ENCODE results near the gene PRSS22.

The PRSS22 gene

DNA sequence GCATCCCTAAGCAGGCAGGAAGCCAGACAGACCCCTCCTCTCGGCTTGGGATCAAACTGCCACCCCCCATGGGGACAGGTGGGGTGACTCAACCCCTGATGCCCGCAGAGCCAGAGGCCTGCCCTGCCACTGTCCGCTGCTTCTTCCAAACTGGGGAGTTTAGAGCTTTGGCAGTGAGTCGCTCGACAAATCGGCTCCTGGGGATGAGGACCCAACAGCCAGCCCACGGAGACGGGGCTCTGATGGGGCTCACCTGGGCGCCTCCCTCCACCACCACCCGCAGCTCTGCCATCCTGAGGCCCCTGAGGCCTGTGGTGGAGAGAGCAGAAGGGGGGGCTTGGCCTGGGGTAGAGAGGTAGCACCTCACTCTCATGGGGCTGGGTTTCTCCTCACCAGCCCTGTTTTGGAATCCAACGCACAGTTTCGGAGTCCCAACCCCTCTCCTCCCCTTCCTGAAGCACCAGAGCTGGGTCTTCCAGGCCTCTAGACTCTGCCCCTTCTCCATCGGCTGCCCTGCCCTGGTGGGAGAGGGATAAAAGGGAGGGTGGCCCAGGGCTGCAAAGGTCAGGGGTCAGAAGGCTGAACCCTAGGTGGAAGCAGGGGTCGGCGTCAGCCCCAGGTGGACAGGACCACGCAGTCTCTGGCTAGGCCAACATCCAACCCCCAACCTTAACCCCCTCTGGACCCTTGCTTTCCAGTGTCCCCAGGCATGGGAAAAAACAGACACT, 5.8 kb downstream of the PRSS22 start:
- DNase-seq (ENCODE audit: low read depth), result no peak
- TF ChIP-seq, protein P1, sequence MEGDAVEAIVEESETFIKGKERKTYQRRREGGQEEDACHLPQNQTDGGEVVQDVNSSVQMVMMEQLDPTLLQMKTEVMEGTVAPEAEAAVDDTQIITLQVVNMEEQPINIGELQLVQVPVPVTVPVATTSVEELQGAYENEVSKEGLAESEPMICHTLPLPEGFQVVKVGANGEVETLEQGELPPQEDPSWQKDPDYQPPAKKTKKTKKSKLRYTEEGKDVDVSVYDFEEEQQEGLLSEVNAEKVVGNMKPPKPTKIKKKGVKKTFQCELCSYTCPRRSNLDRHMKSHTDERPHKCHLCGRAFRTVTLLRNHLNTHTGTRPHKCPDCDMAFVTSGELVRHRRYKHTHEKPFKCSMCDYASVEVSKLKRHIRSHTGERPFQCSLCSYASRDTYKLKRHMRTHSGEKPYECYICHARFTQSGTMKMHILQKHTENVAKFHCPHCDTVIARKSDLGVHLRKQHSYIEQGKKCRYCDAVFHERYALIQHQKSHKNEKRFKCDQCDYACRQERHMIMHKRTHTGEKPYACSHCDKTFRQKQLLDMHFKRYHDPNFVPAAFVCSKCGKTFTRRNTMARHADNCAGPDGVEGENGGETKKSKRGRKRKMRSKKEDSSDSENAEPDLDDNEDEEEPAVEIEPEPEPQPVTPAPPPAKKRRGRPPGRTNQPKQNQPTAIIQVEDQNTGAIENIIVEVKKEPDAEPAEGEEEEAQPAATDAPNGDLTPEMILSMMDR (IDR thresholded peaks at IDR 0.05; ENCODE audit: control insufficient read depth, insufficient read depth, low read depth, low read length, missing control alignments), result no peak
- H3K4me3 ChIP-seq (ENCODE audit: control insufficient read depth, low read depth, low read length), result no peak overlapping the region

DNA sequence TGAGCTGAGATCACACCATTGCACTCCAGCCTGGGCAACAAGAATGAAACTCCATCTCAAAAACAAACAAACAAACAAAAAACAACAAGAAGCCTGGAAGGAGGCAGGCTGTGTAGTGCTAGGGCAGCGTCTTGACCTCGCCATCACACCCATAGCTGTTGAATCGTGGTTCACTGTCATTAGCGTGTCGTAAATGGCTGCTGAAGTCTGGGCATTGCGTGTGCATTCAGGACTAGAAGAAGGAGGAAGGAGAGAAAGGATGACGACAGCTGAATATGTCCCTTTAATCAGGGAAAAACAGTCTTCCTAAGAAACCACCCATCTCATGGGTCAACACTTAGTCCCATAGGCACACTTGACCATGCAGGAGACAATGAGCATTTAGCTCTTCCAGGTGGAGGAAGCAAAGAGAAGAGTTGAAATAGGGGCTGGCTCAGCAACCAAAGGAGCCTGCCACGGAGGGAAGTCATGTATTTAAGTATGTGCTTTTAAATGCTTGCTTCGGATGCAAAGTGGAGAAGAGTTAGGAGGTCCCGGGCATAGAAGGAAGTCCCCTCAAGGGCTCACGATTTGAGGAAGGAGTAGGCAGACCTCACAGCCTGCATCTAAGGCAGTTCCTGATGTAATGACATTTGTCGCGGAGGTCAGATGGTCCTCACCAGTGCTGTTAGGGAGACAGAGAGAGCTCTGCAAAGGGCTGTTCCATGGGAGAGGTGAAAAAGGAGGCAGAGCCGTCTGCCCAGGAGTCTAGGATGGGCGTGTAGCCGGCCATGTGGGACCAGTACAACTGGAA, 8.8 kb downstream of the PRSS22 start:
- no peak overlapping the region for H3K4me3 ChIP-seq (ENCODE audit: control insufficient read depth, low read depth, low read length)
- DNase-seq (ENCODE audit: low read depth), result no peak
- TF ChIP-seq, protein P1 (IDR thresholded peaks at IDR 0.05; ENCODE audit: control insufficient read depth, insufficient read depth, low read depth, low read length, missing control alignments), result no peak

DNA sequence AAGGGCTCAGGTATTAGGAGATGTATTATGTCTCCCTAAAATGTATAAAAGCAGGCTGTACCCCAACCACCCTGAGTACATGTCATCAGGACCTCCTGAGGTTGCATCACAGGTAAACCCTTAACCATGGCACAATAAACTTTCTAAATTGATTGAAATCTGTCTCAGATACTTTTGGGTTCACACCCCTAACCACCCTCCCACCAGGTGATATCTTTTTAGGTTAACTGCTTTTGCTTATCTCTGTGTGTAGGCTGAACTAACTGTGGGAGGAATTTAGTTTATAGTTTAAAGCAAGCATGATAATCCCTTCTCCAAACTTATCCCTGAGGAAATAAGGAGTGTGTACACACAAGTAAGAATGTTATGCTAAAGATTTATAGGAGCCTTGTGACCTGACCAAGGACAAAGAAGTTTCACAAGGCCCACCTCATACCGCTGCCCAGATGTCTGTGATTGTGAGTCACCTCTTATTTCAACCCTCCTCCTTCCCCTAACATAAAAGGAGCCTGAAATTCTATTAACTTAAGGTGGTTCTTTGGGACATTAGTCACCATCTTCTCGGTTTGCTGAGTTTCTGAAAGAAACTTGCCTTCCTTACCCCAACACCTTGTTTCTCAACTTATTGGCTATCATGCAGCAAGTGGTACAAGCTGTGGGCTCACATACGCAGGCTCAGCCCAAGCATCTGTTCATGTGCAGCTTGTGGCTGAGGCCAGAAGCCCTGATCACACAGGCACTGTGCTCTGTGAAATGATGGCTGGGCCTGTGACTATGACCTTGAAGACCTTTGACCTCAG, 11.3 kb downstream of the PRSS22 start:
- no peak overlapping the region for H3K4me3 ChIP-seq (ENCODE audit: control insufficient read depth, low read depth, low read length)
- DNase-seq (ENCODE audit: low read depth), result peak; percentile 63
- TF ChIP-seq, protein P1 (IDR thresholded peaks at IDR 0.05; ENCODE audit: control insufficient read depth, insufficient read depth, low read depth, low read length, missing control alignments), result no peak

DNA sequence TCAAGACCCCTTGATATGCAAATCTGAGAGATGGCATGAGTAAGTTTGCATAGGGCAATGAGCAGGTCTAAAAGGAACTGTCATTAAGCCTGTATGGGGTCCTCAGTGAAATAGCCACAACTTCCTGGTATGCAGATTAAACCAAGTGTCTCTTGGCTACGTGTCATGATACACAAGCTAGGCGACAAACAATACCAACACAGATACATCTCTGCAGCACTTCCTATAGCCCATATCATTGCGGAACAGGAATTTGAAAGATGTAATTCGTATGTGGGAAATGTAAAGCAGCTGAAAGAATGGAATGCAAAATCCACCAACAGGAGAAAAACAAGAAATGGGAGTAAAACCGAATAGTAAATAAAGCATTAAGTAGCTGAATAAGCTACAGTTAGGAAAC, 12.9 kb downstream of the PRSS22 start:
- TF ChIP-seq, protein P1 (IDR thresholded peaks at IDR 0.05; ENCODE audit: control insufficient read depth, insufficient read depth, low read depth, low read length, missing control alignments), result no peak
- DNase-seq (ENCODE audit: low read depth), result no peak
- H3K4me3 ChIP-seq (ENCODE audit: control insufficient read depth, low read depth, low read length), result no peak overlapping the region

DNA sequence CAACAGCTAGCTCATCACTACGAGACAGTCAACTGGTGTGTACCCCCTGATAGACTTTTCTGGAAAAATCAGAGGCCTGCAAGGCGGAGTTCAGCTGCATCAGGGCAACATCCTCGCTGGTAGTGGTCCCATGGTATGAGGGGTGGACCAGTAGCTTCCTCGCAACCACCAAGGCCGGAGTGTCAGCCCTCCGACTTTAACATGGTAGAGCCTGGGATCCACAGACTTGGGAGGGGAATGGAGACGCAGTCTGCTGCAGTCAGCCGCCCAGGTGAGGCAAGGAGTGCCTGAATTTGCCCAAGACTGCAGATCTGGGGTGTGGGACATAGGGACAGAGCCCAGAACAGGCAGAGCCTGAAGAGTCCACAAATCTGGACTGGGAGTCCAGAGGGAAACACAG, 14.4 kb downstream of the PRSS22 start:
- DNase-seq (ENCODE audit: low read depth), result no peak
- TF ChIP-seq, protein P1 (IDR thresholded peaks at IDR 0.05; ENCODE audit: control insufficient read depth, insufficient read depth, low read depth, low read length, missing control alignments), result no peak
- H3K4me3 ChIP-seq (ENCODE audit: control insufficient read depth, low read depth, low read length), result no peak overlapping the region

DNA sequence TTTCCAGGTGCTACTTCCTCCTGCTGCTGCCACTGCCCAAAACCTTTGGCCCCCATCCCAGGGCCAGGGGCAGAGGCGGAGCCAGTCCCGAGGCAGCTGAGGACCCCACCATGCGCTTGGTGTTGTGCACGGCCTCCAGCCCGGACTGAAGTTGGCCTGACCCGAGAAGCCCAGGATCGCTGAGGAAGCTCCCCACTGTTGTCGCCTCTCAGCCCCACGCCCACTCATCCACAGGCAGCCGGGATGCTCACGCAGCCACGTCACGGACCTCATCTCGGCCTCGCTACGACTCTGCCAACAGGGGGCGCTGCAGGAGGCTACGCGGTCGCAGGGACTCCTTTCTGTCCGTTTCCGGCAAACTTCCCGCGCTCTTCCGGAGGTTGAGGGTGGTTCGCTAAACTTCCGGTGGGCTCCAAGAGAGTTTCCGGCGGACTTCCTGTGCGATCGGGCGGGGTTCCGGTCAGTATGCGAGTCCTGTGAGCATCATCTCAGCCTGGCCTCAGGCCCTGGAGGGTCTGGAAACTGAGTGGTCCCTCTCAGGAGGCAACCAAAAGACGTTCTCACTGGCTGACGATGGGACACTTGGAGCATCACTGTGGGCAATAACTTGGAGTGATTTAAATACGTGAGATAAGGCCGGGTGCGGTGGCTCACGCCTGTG, 15.5 kb downstream of the PRSS22 start:
- TF ChIP-seq, protein P1 (IDR thresholded peaks at IDR 0.05; ENCODE audit: control insufficient read depth, insufficient read depth, low read depth, low read length, missing control alignments), result peak; percentile 61
- DNase-seq (ENCODE audit: low read depth), result no peak
- H3K4me3 ChIP-seq (ENCODE audit: control insufficient read depth, low read depth, low read length), result peak overlapping the region; percentile 11

Data from AG09309 (cell line).